Stimulated activated CD4-positive, alpha-beta T cell treated with anti-CD3 and anti-CD28 coated beads, TNF-alpha, amount 100 ng/mL, for 1 hour (primary cell): Measurements from ENCODE around the gene TTC23.

ENCODE experiments used
- DNase-seq, 3 donors: peaks; one replicate each; pipeline ENCODE4 v3.0.0-alpha.2; 2020; ENCODE audit warnings: low read depth in 3 of 3, low spot score in 1 of 3

TTC23 gene

GRCh38 chr15:99104788-99105513 is 144.4 kb downstream of the TTC23 start, which contains the start of gene SYNM:
Gene SYNM, plus strand, starts transcription at chr15:99105080. Its CDS starts 120 bp downstream, at chr15:99105200.
- DNase-seq, result no peak

- DNase-seq, result no peak
Measured at GRCh38 chr15:99103279-99103678, 146.1 kb downstream of the TTC23 start.

- no peak for DNase-seq
Measured at GRCh38 chr15:99102332-99103235, 146.8 kb downstream of the TTC23 start.

GRCh38 chr15:99101501-99101900 is 147.9 kb downstream of the TTC23 start:
- DNase-seq, result no peak

GRCh38 chr15:99100245-99101173 is 148.9 kb downstream of the TTC23 start:
- DNase-seq, result peak in 1 of 3 donors; percentile 34

- no peak for DNase-seq
Measured at GRCh38 chr15:99099661-99100060, 149.7 kb downstream of the TTC23 start.

- no peak for DNase-seq
Measured at GRCh38 chr15:99098991-99099390, 150.4 kb downstream of the TTC23 start.

GRCh38 chr15:99098426-99098825 is 151.0 kb downstream of the TTC23 start:
- no peak for DNase-seq

GRCh38 chr15:99097441-99098410 is 151.7 kb downstream of the TTC23 start:
- DNase-seq, result no peak

GRCh38 chr15:99096894-99097426 is 152.4 kb downstream of the TTC23 start:
- DNase-seq, result no peak

- DNase-seq, result no peak
Measured at GRCh38 chr15:99096173-99096893, 153.0 kb downstream of the TTC23 start.

- DNase-seq, result no peak
Measured at GRCh38 chr15:99095626-99096025, 153.8 kb downstream of the TTC23 start.

GRCh38 chr15:99092554-99093172 is 156.7 kb downstream of the TTC23 start:
- DNase-seq, result no peak

GRCh38 chr15:99090938-99091337 is 158.4 kb downstream of the TTC23 start:
- no peak for DNase-seq

- DNase-seq, result no peak
Measured at GRCh38 chr15:99090011-99090699, 159.2 kb downstream of the TTC23 start.

- DNase-seq, result no peak
Measured at GRCh38 chr15:99087405-99087943, 161.9 kb downstream of the TTC23 start.

- DNase-seq, result no peak
Measured at GRCh38 chr15:99086327-99086667, 163.1 kb downstream of the TTC23 start.
